GM06990 (cell line): ENCODE measurements around the gene INTS6.

ENCODE experiments used
- DNase-seq: peaks from one replicate; pipeline ENCODE4 v3.0.0-alpha.2; 2011; ENCODE audit not compliant: insufficient read length; ENCODE audit errors: extremely low read depth
- H3K27me3 ChIP-seq: replicated peaks from 2 replicates; pipeline ENCODE4 v1.6.0; 2011; ENCODE audit warnings: low read length; ENCODE audit not compliant: control insufficient read depth, insufficient read depth
- H3K36me3 ChIP-seq: 2 replicates; pipeline ENCODE4 v1.5.1; 2011; ENCODE audit warnings: low read length; ENCODE audit not compliant: control insufficient read depth, insufficient read depth
- H3K4me3 ChIP-seq: replicated peaks from 2 replicates; pipeline ENCODE4 v1.5.1; 2011; ENCODE audit warnings: low read depth, mild to moderate bottlenecking, control low read depth, low read length
- CTCF ChIP-seq: IDR thresholded peaks from 2 replicates; pipeline ENCODE4 v1.5.1; 2011; ENCODE audit warnings: low read length, control low read depth, mild to moderate bottlenecking, inconsistent platforms; ENCODE audit not compliant: insufficient read depth, poor library complexity, severe bottlenecking

INTS6 gene

GRCh38 chr13:51478418-51479198 lies 25.8 kb upstream of the INTS6 start:
- Histone ChIP-seq H3K4me3 (no peak overlapping the region), H3K27me3 (no peaks in the 10 kb centered on the region), H3K36me3 (no peaks in the 10 kb centered on the region)
- DNase-seq = no peak
- no peak for TF ChIP-seq CTCF

- H3K36me3 ChIP-seq = no peaks in the 10 kb centered on the region
- TF ChIP-seq CTCF = no peak
- no peak overlapping the region for H3K4me3 ChIP-seq
- H3K27me3 ChIP-seq = no peaks in the 10 kb centered on the region
- DNase-seq = no peak
These were observed 25.0 kb upstream of the INTS6 start for GRCh38 chr13:51477653-51478324.

- H3K4me3 ChIP-seq = no peak overlapping the region
- H3K27me3 ChIP-seq = no peaks in the 10 kb centered on the region
- no peaks in the 10 kb centered on the region for H3K36me3 ChIP-seq
- no peak for DNase-seq
- no peak for TF ChIP-seq CTCF
These were observed 24.3 kb upstream of the INTS6 start for GRCh38 chr13:51477149-51477548.

GRCh38 chr13:51475727-51476501 lies 23.1 kb upstream of the INTS6 start:
- DNase-seq = no peak
- no peak for TF ChIP-seq CTCF
- Histone ChIP-seq H3K4me3 (no peak overlapping the region), H3K27me3 (no peaks in the 10 kb centered on the region), H3K36me3 (no peaks in the 10 kb centered on the region)

- Histone ChIP-seq H3K36me3 (no peaks in the 10 kb centered on the region), H3K27me3 (no peaks in the 10 kb centered on the region), H3K4me3 (no peak overlapping the region)
- no peak for TF ChIP-seq CTCF
- DNase-seq = no peak
These were observed 17.0 kb upstream of the INTS6 start for GRCh38 chr13:51469790-51470189.
